Neural crest cell (in vitro differentiated cells): ENCODE measurements around the gene CDYL. TPM values are rescaled to one million over a fixed set of nuclear protein-coding genes. Genes with fewer than 3 reads are reported as not detected.

Experiments used
- DNase-seq: peaks from one replicate; pipeline ENCODE4 v3.0.0; 2021; ENCODE audit warnings: low read depth, mixed read lengths, low spot score
- H3K27ac Mint-ChIP-seq: one replicate; pipeline ENCODE4 v1.8.0; 2021; ENCODE audit warnings: mild to moderate bottlenecking, mixed read lengths; ENCODE audit not compliant: unreplicated experiment
- H3K27me3 Mint-ChIP-seq: 2 replicates; pipeline ENCODE4 v1.8.0; 2021; ENCODE audit warnings: low read depth, mild to moderate bottlenecking, mixed read lengths
- H3K36me3 Mint-ChIP-seq: 2 replicates; pipeline ENCODE4 v1.8.0; 2021; ENCODE audit warnings: low read depth, mild to moderate bottlenecking, mixed read lengths
- H3K4me1 Mint-ChIP-seq: 2 replicates; pipeline ENCODE4 v1.8.0; 2021; ENCODE audit warnings: mixed read lengths
- H3K4me3 Mint-ChIP-seq: one replicate; pipeline ENCODE4 v1.8.0; 2021; ENCODE audit warnings: mild to moderate bottlenecking, mixed read lengths
- H3K9me3 Mint-ChIP-seq: 2 replicates; pipeline ENCODE4 v1.8.0; 2021; ENCODE audit warnings: mixed read lengths
- total RNA-seq: library from RNA; stranded (reverse); gene quantifications from 2 replicates; pipeline ENCODE4 v1.2.1, GENCODE V29; 2021
- TF ChIP-seq, protein P1 (sequence below): fragments of 200-600 bp; sonication (generic); conservative IDR thresholded peaks from 2 replicates; pipeline ENCODE4 v1.5.0; 2021; ENCODE audit warnings: antibody characterized with exemption, mild to moderate bottlenecking

Gene CDYL
- total RNA-seq, 1 donor from 2014 or later: 54.2 TPM

DNA sequence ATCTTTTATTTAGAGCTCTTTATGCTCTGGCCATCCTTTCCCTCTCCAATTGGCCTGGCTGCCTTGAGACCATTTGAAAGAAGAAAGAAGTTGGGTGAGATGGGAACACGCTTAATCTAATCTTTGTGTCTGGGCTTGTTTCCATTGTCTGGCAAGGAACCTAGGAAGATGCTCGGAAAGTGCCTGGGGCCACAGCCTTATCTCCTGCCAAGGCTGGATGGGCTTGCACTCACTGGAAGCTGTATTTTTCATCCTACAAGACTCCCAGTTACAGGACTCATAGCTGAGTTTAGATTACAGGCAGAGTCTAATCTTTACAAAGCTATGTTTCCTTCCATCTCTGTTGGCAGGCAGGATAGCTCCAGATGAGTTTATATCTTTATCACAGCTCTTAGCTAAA lies 33.1 kb upstream of the CDYL start:
- no peaks in the 10 kb centered on the region for H3K36me3 Mint-ChIP-seq
- H3K27ac Mint-ChIP-seq: no peak overlapping the region
- H3K4me1 Mint-ChIP-seq: no peaks in the 10 kb centered on the region
- no peak for DNase-seq
- TF ChIP-seq, protein P1, sequence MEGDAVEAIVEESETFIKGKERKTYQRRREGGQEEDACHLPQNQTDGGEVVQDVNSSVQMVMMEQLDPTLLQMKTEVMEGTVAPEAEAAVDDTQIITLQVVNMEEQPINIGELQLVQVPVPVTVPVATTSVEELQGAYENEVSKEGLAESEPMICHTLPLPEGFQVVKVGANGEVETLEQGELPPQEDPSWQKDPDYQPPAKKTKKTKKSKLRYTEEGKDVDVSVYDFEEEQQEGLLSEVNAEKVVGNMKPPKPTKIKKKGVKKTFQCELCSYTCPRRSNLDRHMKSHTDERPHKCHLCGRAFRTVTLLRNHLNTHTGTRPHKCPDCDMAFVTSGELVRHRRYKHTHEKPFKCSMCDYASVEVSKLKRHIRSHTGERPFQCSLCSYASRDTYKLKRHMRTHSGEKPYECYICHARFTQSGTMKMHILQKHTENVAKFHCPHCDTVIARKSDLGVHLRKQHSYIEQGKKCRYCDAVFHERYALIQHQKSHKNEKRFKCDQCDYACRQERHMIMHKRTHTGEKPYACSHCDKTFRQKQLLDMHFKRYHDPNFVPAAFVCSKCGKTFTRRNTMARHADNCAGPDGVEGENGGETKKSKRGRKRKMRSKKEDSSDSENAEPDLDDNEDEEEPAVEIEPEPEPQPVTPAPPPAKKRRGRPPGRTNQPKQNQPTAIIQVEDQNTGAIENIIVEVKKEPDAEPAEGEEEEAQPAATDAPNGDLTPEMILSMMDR: no peak
- H3K4me3 Mint-ChIP-seq: no peak overlapping the region
- no peaks in the 10 kb centered on the region for H3K27me3 Mint-ChIP-seq
- no peaks in the 10 kb centered on the region for H3K9me3 Mint-ChIP-seq

DNA sequence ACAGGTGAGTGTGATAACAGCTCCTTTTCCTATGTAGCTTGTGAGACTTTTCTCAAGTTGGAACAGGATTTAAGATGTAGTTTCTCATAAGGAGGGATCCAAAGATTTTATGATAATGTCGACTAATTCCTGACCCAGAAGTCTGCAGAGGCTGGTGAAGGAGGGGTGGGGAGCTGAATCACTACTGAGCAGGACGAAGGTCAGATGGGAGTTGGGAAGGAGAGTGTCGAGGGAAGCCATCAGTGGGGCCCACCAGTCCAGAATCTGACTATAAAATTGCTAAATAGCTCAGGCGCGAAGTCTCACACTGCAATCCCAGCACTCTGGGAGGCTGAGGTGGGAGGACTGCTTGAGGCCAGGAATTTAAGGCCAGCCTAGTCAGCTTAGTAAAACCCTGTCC lies 32.3 kb upstream of the CDYL start:
- Mint-ChIP-seq H3K27me3 (no peaks in the 10 kb centered on the region), H3K4me3 (no peak overlapping the region), H3K27ac (no peak overlapping the region), H3K36me3 (no peaks in the 10 kb centered on the region), H3K9me3 (no peaks in the 10 kb centered on the region), H3K4me1 (no peaks in the 10 kb centered on the region)
- TF ChIP-seq, protein P1: no peak
- no peak for DNase-seq

DNA sequence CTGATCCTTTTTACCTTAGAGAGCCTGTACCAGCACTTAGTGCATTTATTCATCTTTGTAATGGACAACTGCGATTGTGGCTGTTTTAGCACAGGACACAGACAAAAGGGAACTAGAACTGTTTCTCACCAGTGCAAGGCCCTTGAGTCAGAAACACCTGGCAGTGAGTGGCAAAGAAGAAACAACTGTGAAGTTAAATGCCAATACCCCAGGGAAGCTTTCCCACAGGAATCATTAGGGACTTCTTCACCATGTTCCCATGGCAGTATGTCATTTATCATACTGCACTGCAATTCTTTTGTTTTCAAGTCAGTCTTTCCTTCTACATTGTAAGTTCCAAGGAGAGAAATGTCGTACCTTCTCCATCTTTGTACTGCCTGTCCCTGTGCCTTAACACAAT lies 28.6 kb upstream of the CDYL start:
- Mint-ChIP-seq H3K4me3 (no peak overlapping the region), H3K36me3 (no peaks in the 10 kb centered on the region), H3K27ac (no peak overlapping the region), H3K27me3 (no peaks in the 10 kb centered on the region), H3K4me1 (no peaks in the 10 kb centered on the region), H3K9me3 (peaks cover 3% of the 10 kb centered on the region)
- TF ChIP-seq, protein P1: no peak
- no peak for DNase-seq

DNA sequence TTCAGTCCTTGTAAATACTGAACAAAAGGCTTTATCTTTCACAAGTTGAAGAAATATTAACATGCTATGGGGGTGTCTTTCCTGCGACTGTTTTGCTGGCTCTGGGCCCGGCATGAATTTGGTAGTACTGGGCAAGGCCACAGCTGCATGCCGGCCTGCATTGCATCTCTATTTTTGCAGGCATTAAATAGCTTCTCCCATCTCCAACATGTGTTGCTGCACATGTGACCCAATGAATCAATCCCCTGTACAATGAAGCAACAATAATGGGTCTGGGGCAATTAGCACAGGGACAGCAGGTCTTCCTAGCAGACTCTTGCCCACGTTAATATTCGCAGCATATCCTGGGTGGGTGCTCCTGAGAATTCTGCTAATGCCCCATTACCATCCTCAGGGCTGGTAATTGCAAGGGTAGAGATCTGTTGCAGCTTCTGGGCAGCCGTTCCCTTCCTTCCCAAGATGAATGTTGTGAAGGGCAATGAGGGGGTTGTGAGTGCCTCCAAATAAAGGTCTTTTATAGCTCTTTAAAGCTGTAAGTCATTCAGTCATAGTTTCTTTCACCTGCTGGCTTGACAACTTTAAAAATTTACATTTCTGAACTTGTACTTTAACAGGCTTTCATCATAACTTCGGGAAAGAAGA lies 24.3 kb upstream of the CDYL start:
- Mint-ChIP-seq H3K27me3 (peaks cover 3% of the 10 kb centered on the region), H3K9me3 (peaks cover 8% of the 10 kb centered on the region), H3K36me3 (no peaks in the 10 kb centered on the region), H3K4me3 (no peak overlapping the region), H3K4me1 (no peaks in the 10 kb centered on the region), H3K27ac (no peak overlapping the region)
- TF ChIP-seq, protein P1: no peak
- DNase-seq: no peak

DNA sequence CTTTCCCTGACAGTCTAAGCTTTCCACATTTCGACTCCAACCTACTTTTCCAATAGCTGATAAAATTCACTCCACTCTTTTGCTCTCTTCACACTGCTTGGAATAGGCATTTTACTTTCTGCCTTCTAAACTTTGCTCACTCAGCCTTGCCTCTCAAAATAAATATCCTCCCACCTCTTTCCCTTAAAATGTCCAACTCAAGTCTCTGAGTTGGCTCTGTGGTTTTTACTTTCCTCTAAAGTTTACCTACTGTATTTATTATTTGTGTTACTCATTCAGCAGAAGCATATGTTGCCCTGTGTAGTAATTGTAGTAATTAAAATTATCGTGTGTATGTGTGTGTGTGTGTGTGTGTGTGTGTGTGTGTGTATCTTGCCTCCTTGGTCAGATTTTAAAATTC lies 20.0 kb upstream of the CDYL start:
- H3K9me3 Mint-ChIP-seq: peaks cover 13% of the 10 kb centered on the region
- H3K4me3 Mint-ChIP-seq: no peak overlapping the region
- no peak for DNase-seq
- H3K36me3 Mint-ChIP-seq: peaks cover 3% of the 10 kb centered on the region
- TF ChIP-seq, protein P1: no peak
- no peak overlapping the region for H3K27ac Mint-ChIP-seq
- peaks cover 3% of the 10 kb centered on the region for H3K27me3 Mint-ChIP-seq
- peaks cover 13% of the 10 kb centered on the region for H3K4me1 Mint-ChIP-seq
